ENCODE data around the gene NRIP1. TPM values are rescaled to one million over a fixed set of nuclear protein-coding genes. Genes with fewer than 3 reads are reported as not detected.

NRIP1 gene
- total and polyA plus RNA-seq, 2 of the 8 experiments (the other 6 are each of a cell fraction or from before 2014, with no cell fraction given), result 1.5 to 9.3 TPM

- Histone ChIP-seq H3K14ac (ENCODE audit: insufficient read length) (no peak overlapping the region), H4K20me1 (replicated peaks in 1 of 2; ENCODE audit: control insufficient read depth in 1 of 2, insufficient read depth in 2 of 2, low read length in 2 of 2) (no peaks in the 10 kb centered on the region), H3K23ac (ENCODE audit: insufficient read length) (no peak overlapping the region), H2AK5ac (ENCODE audit: low read depth, low read length) (no peak overlapping the region), H2BK5ac (ENCODE audit: low read depth, low read length) (no peak overlapping the region), H3K4me3 (ENCODE audit: extremely low read depth in 1 of 4, insufficient read depth in 2 of 4, low read depth in 3 of 4, low read length in 4 of 4) (no peak overlapping the region), H4K91ac (replicated peaks; ENCODE audit: insufficient read length, low read length) (no peak overlapping the region), H2AFZ (ENCODE audit: low read length) (no peak overlapping the region), H2BK15ac (ENCODE audit: low read length) (no peak overlapping the region), H3K27me3 (replicated peaks in 1 of 4; ENCODE audit: control insufficient read depth in 3 of 4, extremely low read depth in 1 of 4, insufficient read depth in 3 of 4, low read length in 3 of 4) (peaks cover 0 to 4% (median 0%) of the 10 kb centered on the region in 4 experiments; a peak in 2 of 7 replicates), H3K9ac (replicated peaks in 1 of 4; ENCODE audit: extremely low read depth in 1 of 4, low read depth in 3 of 4, low read length in 3 of 4) (no peak overlapping the region), H3K4ac (replicated peaks; ENCODE audit: insufficient read length, low read depth, low read length) (no peak overlapping the region), H3K9me3 (ENCODE audit: insufficient read depth in 2 of 2, low read depth in 1 of 2, low read length in 1 of 2) (no peaks in the 10 kb centered on the region), H4K5ac (ENCODE audit: insufficient read length, low read depth, low read length) (no peak overlapping the region), H2BK20ac (ENCODE audit: low read length) (no peak overlapping the region), H4K8ac (ENCODE audit: extremely low read depth, insufficient read depth, low read length) (no peak overlapping the region), H2BK12ac (ENCODE audit: low read depth, low read length) (no peak overlapping the region), H3K79me2 (ENCODE audit: control insufficient read depth in 1 of 2, insufficient read depth in 2 of 2, low read length in 2 of 2) (peaks cover 0 to 98% of the 10 kb centered on the region in 2 experiments; a peak in 3 of 4 replicates), H3K56ac (replicated peaks; ENCODE audit: insufficient read length, low read depth, low read length) (no peak overlapping the region), H2BK120ac (replicated peaks; ENCODE audit: low read depth, low read length) (no peak overlapping the region), H3K79me1 (ENCODE audit: low read depth, low read length) (no peaks in the 10 kb centered on the region), H3K23me2 (ENCODE audit: low read depth, low read length) (peaks cover 2% of the 10 kb centered on the region), H3K4me2 (ENCODE audit: insufficient read depth in 1 of 2, low read depth in 2 of 2, low read length in 2 of 2) (no peak overlapping the region), H3K18ac (ENCODE audit: extremely low read depth, low read length) (no peak overlapping the region), H3K36me3 (ENCODE audit: control insufficient read depth in 2 of 4, insufficient read depth in 4 of 4, low read length in 3 of 4) (no peaks in the 10 kb centered on the region), H3K4me1 (replicated peaks in 1 of 4; ENCODE audit: control insufficient read depth in 3 of 4, insufficient read depth in 4 of 4, low read length in 3 of 4) (peaks cover 2 to 10% (median 4%) of the 10 kb centered on the region in 4 experiments; a peak in 6 of 7 replicates), H3K27ac (ENCODE audit: low read depth, low read length) (no peak overlapping the region)
- FAIRE-seq (no peak), DNase-seq (ENCODE audit: low read depth in 1 of 2, low spot score in 2 of 2) (no peak)
- POLR2A ChIA-PET (ENCODE audit: partially characterized antibody), result no interaction called here
- TF ChIP-seq CHD2 (IDR thresholded peaks at IDR 0.05; ENCODE audit: low read length) (no peak), EGR1 (IDR thresholded peaks at IDR 0.05; ENCODE audit: borderline replicate concordance, low read depth, low read length) (no peak), SP1 (IDR thresholded peaks at IDR 0.05; ENCODE audit: low read depth, low read length) (no peak)
- CTCF ChIA-PET (ENCODE audit: partially characterized antibody), result interaction anchor here (0.7 to 1.3 kb wide), 2 partner anchors 9 to 134 kb away, joined by 3 to 4 read pairs; no protein-coding TSS in a partner anchor
- 95% methylated on average over 2 of the region's 2 CpGs; no CpG with 5 or more reads in 1 of the 2 experiments for WGBS, 2 experiments (ENCODE audit: extremely low coverage in 1 of 2, insufficient coverage in 1 of 2, insufficient read length in 1 of 2, insufficient replicate concordance in 2 of 2, low coverage in 1 of 2, low lambda C conversion rate in 2 of 2, missing lambda C conversion rate in 1 of 2)
These were observed 5.9 kb downstream of the NRIP1 start for GRCh38 chr21:15058854-15059263.
